Stomach (tissue), 4 donors: ENCODE results near the gene TOR3A.

Experiments
- CTCF ChIP-seq, 7 experiments: fragments of 450-650 bp in 4 of 7; fragments of 200-600 bp in 3 of 7; sonication (generic) in 3 of 7; IDR thresholded peaks; one replicate each; pipeline ENCODE4 v1.5.1; 2016 to 2019; ENCODE audit warnings: antibody characterized with exemption in 7 of 7, control low read depth in 2 of 7, mild to moderate bottlenecking in 1 of 7
- POLR2A ChIP-seq, 4 donors: fragments of 450-650 bp; IDR thresholded peaks; one replicate each; pipeline ENCODE4 v1.6.1; 2016; ENCODE audit warnings: antibody characterized with exemption in 4 of 4, control low read depth in 2 of 4, mild to moderate bottlenecking in 1 of 4, moderate library complexity in 1 of 4
- POLR2AphosphoS5 ChIP-seq, 3 donors: sonication (generic); formaldehyde crosslinking; IDR thresholded peaks; one replicate each; pipeline ENCODE4 v1.6.1; 2016; ENCODE audit warnings: antibody characterized with exemption in 3 of 3

- TF ChIP-seq CTCF (IDR thresholded peaks at IDR 0.05) (no peak), POLR2A (IDR thresholded peaks at IDR 0.05) (no peak), POLR2AphosphoS5 (IDR thresholded peaks at IDR 0.05) (no peak)
These were observed 22.9 kb downstream of the TOR3A start for GRCh38 chr1:179104611-179105250.
